Upper lobe of left lung (tissue), 6 donors: ENCODE measurements around the gene TBX6. TPM values are rescaled to one million over a fixed set of nuclear protein-coding genes. Genes with fewer than 3 reads are reported as not detected.

ENCODE experiments used
- ATAC-seq, 2 donors: fragments of 200-7000 bp; cut with Tn5 transposase; one replicate each; pipeline ENCODE4 v1.9.1; 2022; ENCODE audit warnings: mild to moderate bottlenecking in 2 of 2, moderate library complexity in 2 of 2; ENCODE audit not compliant: low FRiP score in 2 of 2
- DNase-seq, 2 donors: peaks; one replicate each; pipeline ENCODE4 v3.0.0-alpha.2; 2019 to 2020
- H3K27ac ChIP-seq, 4 donors: fragments of 200-600 bp; sonication (generic); one replicate each; pipeline ENCODE4 v1.5.1; 2016 to 2019
- H3K27me3 ChIP-seq, 4 donors: fragments of 200-600 bp; sonication (generic); one replicate each; pipeline ENCODE4 v1.5.1; 2017 to 2019
- H3K36me3 ChIP-seq, 4 donors: fragments of 200-600 bp; sonication (generic); one replicate each; pipeline ENCODE4 v1.5.1; 2016 to 2019
- H3K4me1 ChIP-seq, 4 donors: fragments of 200-600 bp; sonication (generic); one replicate each; pipeline ENCODE4 v1.5.1; 2018 to 2019
- H3K4me3 ChIP-seq, 4 donors: fragments of 200-600 bp; sonication (generic); one replicate each; pipeline ENCODE4 v1.5.1; 2017 to 2019; ENCODE audit warnings: mild to moderate bottlenecking in 2 of 4, moderate library complexity in 1 of 4
- H3K9me3 ChIP-seq, 4 donors: fragments of 200-600 bp; sonication (generic); one replicate each; pipeline ENCODE4 v1.5.1; 2018 to 2019
- CTCF ChIP-seq, 6 experiments: fragments of 450-650 bp in 4 of 6; fragments of 200-600 bp in 2 of 6; sonication (generic) in 2 of 6; IDR thresholded peaks; one replicate each; pipeline ENCODE4 v1.5.1; 2016 to 2019; ENCODE audit warnings: antibody characterized with exemption in 6 of 6
- EP300 ChIP-seq, 4 donors: sonication (generic); formaldehyde crosslinking; IDR thresholded peaks; one replicate each; pipeline ENCODE4 v1.5.1; 2017; ENCODE audit warnings: antibody characterized with exemption in 4 of 4, control low read depth in 2 of 4
- POLR2A ChIP-seq, 4 donors: fragments of 450-650 bp; IDR thresholded peaks; one replicate each; pipeline ENCODE4 v1.5.1; 2016 to 2017; ENCODE audit warnings: antibody characterized with exemption in 4 of 4, mild to moderate bottlenecking in 2 of 4
- POLR2AphosphoS5 ChIP-seq, 2 donors: sonication (generic); formaldehyde crosslinking; IDR thresholded peaks; one replicate each; pipeline ENCODE4 v1.5.1; 2017; ENCODE audit warnings: antibody characterized with exemption in 2 of 2
- WGBS, 2 donors: methylation state at CpG; one replicate each; pipeline ENCODE4 v1.1.5; 2017 to 2018; 5-methylcytosine and 5-hydroxymethylcytosine counted together
- total RNA-seq, 6 donors: library from RNA; depleted of rRNA in 4 of 6; stranded (reverse); fragments of >200 nt in 4 of 6; gene quantifications; one replicate each; pipeline versions ENCODE4 v1.1.0 to v1.2.1, GENCODE V29; 2016 to 2021
- donor health status: DM: no; HTN: no; CAD: no; lungs with moderate emphysema.
- donor health status: DM: no; HTN: yes; CAD: no; lungs with severe emphysema.

The TBX6 gene
- total RNA-seq, 6 donors from 2014 or later = 0.69 to 9.4 (median 1.4) TPM

GRCh38 chr16:30104492-30104891 lies 12.8 kb upstream of the TBX6 start:
- no peak overlapping the region for H3K4me3 ChIP-seq
- H3K9me3 ChIP-seq = no peaks in the 10 kb centered on the region
- peaks cover 0 to 3% (median 0%) of the 10 kb centered on the region in 4 donors for H3K4me1 ChIP-seq
- peak overlapping the region in 3 of 4 donors; percentile 4 to 62 (median 38) for H3K27ac ChIP-seq
- ATAC-seq = peak; percentile 52 to 93
- H3K27me3 ChIP-seq = no peaks in the 10 kb centered on the region
- peaks cover 0 to 51% (median 17%) of the 10 kb centered on the region in 4 donors for H3K36me3 ChIP-seq
- 68 to 74% methylated on average over 4 to 6 of the region's 6 CpGs for WGBS, 2 donors
- TF ChIP-seq CTCF (IDR thresholded peaks at IDR 0.05) (no peak), POLR2AphosphoS5 (IDR thresholded peaks at IDR 0.05) (peak; percentile 22 to 25), EP300 (IDR thresholded peaks at IDR 0.05) (peak in 1 of 4 donors; percentile 24)
- DNase-seq = peak in 1 of 2 donors; percentile 73

- DNase-seq (no peak), ATAC-seq (peak in 1 of 2 donors; percentile 17)
- H3K9me3 ChIP-seq = no peaks in the 10 kb centered on the region
- H3K4me3 ChIP-seq = no peak overlapping the region
- H3K4me1 ChIP-seq = peaks cover 0 to 3% (median 0%) of the 10 kb centered on the region in 4 donors
- H3K27ac ChIP-seq = peak overlapping the region in 3 of 4 donors; percentile 4 to 62 (median 38)
- H3K36me3 ChIP-seq = peaks cover 0 to 47% (median 15%) of the 10 kb centered on the region in 4 donors
- H3K27me3 ChIP-seq = no peaks in the 10 kb centered on the region
- 79 to 81% methylated on average over 4 of the region's 4 CpGs for WGBS, 2 donors
- TF ChIP-seq EP300 (IDR thresholded peaks at IDR 0.05) = no peak
- no peak for TF ChIP-seq POLR2A (IDR thresholded peaks at IDR 0.05)
- TF ChIP-seq CTCF (IDR thresholded peaks at IDR 0.05) = no peak
- no peak for TF ChIP-seq POLR2AphosphoS5 (IDR thresholded peaks at IDR 0.05)
These were observed 12.4 kb upstream of the TBX6 start for GRCh38 chr16:30104090-30104489.

- H3K27me3 ChIP-seq = no peaks in the 10 kb centered on the region
- peak overlapping the region in 3 of 4 donors; percentile 57 to 85 (median 80) for H3K4me3 ChIP-seq
- H3K27ac ChIP-seq = peak overlapping the region; percentile 91 to 99 (median 94)
- TF ChIP-seq POLR2AphosphoS5 (IDR thresholded peaks at IDR 0.05) = no peak
- TF ChIP-seq EP300 (IDR thresholded peaks at IDR 0.05) = no peak
- TF ChIP-seq POLR2A (IDR thresholded peaks at IDR 0.05) = no peak
- no peak for TF ChIP-seq CTCF (IDR thresholded peaks at IDR 0.05)
- WGBS, 2 donors = 85 to 92% methylated on average over 18 of the region's 18 CpGs
- H3K4me1 ChIP-seq = peaks cover 27 to 42% (median 35%) of the 10 kb centered on the region in 4 donors
- H3K9me3 ChIP-seq = peaks cover 0 to 26% (median 13%) of the 10 kb centered on the region in 4 donors
- H3K36me3 ChIP-seq = peaks cover 2 to 16% (median 9%) of the 10 kb centered on the region in 4 donors
- no peak for ATAC-seq
- no peak for DNase-seq
These were observed 5.3 kb upstream of the TBX6 start for GRCh38 chr16:30096862-30097563.

- H3K4me1 ChIP-seq = peaks cover 30 to 49% (median 38%) of the 10 kb centered on the region in 4 donors
- peak; percentile 76 to 85 for ATAC-seq
- no peaks in the 10 kb centered on the region for H3K27me3 ChIP-seq
- peak within 1 kb of the TSS; percentile 91 to 99 (median 96) for H3K27ac ChIP-seq
- TF ChIP-seq CTCF (IDR thresholded peaks at IDR 0.05) (no peak), POLR2AphosphoS5 (IDR thresholded peaks at IDR 0.05) (peak; percentile 64 to 71), POLR2A (IDR thresholded peaks at IDR 0.05) (peak in 2 of 4 donors; percentile 80 to 88), EP300 (IDR thresholded peaks at IDR 0.05) (peak in 1 of 4 donors; percentile 19)
- H3K4me3 ChIP-seq = peak within 1 kb of the TSS; percentile 57 to 85 (median 80)
- 15 to 92% methylated on average over 6 to 40 of the region's 77 CpGs for WGBS, 2 donors
- peak; percentile 96 to 99 for DNase-seq
- peaks cover 0 to 26% (median 13%) of the 10 kb centered on the region in 4 donors for H3K9me3 ChIP-seq
- H3K36me3 ChIP-seq = peaks cover 2 to 16% (median 9%) of the 10 kb centered on the region in 4 donors
These were observed 4.6 kb upstream of the TBX6 start, which contains the start of gene YPEL3 for GRCh38 chr16:30096105-30096861. Gene YPEL3, minus strand, starts transcription at chr16:30096213. Its CDS starts 731 bp downstream, at chr16:30095482.
